Psoas muscle (tissue), 8 donors: ENCODE data around the gene MT1H. TPM values are rescaled to one million over a fixed set of nuclear protein-coding genes. Genes with fewer than 3 reads are reported as not detected.

Experiments
- ATAC-seq, 4 donors: fragments of 200-7000 bp; cut with Tn5 transposase; one replicate each; pipeline ENCODE4 v1.9.1; 2020; ENCODE audit warnings: moderate library complexity in 3 of 4, mild to moderate bottlenecking in 2 of 4
- DNase-seq, 2 donors: peaks; one replicate each; pipeline ENCODE4 v3.0.0-alpha.2; 2020
- H3K27ac ChIP-seq: fragments of 200-600 bp; one replicate; pipeline ENCODE4 v1.8.0; 2022
- H3K27me3 ChIP-seq, 3 donors: fragments of 200-600 bp in 1 of 3; one replicate each; pipeline versions ENCODE4 v1.6.1 to v1.8.0; 2013 to 2022; ENCODE audit warnings: low read length in 2 of 3, mild to moderate bottlenecking in 2 of 3, moderate library complexity in 1 of 3; ENCODE audit not compliant: insufficient read depth in 3 of 3
- H3K36me3 ChIP-seq, 2 donors: fragments of 200-600 bp in 1 of 2; one replicate each; pipeline versions ENCODE4 v1.6.1 to v1.8.0; 2013 to 2022; ENCODE audit warnings: low read depth in 1 of 2, mild to moderate bottlenecking in 1 of 2, moderate library complexity in 1 of 2; ENCODE audit not compliant: insufficient read depth in 1 of 2
- H3K4me1 ChIP-seq: fragments of 200-600 bp; one replicate; pipeline ENCODE4 v1.8.0; 2022
- H3K4me3 ChIP-seq: fragments of 200-600 bp; one replicate; pipeline ENCODE4 v1.8.0; 2022; ENCODE audit warnings: mild to moderate bottlenecking
- H3K9me3 ChIP-seq: fragments of 200-600 bp; one replicate; pipeline ENCODE4 v1.8.0; 2022
- CTCF ChIP-seq: fragments of 200-600 bp; IDR thresholded peaks from one replicate; pipeline ENCODE4 v1.8.0; 2022; ENCODE audit warnings: antibody characterized with exemption
- WGBS, 3 donors: extraction: QIAGEN DNeasy Blood & Tissue Kit; methylation state at CpG; one replicate each; pipeline versions ENCODE4 v1.1.6 to v1.1.7; 2013; 5-methylcytosine and 5-hydroxymethylcytosine counted together
- intact Hi-C, 2 donors: fragments of 100-400 bp; cut with DNase I; formaldehyde crosslinking; loops; one replicate each; pipeline versions ENCODE4 v1.11.0 to v1.14.2; 2022
- polyA plus RNA-seq, 3 donors: library from polyadenylated mRNA; stranded (reverse); fragments of 200-250 nt; gene quantifications; one replicate each; pipeline ENCODE4 v1.2.3, GENCODE V29; 2013
- total RNA-seq, 4 donors: library from RNA; stranded (reverse); fragmentation: NEBNext Ultra II Directional in 2 of 4; extraction: Animal tissue kit (Norgen Biotek cat#: 25700) in 2 of 4; gene quantifications; one replicate each; pipeline versions ENCODE4 v1.2.1 to v1.2.4, GENCODE V29; 2021 to 2023
- donor health status: healthy with polysubstance abuse.
- donor health status: DM: no; HTN: no; CAD: no; lungs with moderate emphysema.
- donor health status: Bipolar disorder and iron deficiency.
- donor health status: healthy.
- donor health status: DM: yes; HTN: yes; CAD: no.
- donor health status: DM: no; HTN: no; CAD: no.
- donor health status: DM: no; HTN: no; CAD: no.
- donor health status: DM: yes; HTN: yes; CAD: no.

The MT1H gene
- total and polyA plus RNA-seq, 7 donors = not detected

DNA sequence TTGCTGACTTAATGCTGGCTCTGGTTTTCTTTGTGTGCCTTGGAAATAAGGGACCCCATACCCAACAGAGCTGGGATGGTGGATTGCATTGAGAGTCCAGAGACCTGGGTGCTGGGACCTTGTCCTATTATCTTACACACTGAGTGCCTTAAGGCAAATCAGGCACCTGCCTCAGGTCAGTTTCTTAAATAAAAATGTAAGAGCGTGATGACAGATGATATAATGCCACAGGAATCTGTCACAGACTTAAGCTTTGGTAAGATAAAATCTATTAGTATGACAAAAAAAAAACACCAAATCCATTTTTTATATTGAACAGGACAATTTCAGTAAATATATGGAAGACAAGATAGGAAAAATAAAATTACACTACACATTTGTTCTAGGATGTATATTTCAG lies 29.5 kb upstream of the MT1H start:
- peaks cover 0 to 2% (median 0%) of the 10 kb centered on the region in 3 donors for H3K27me3 ChIP-seq
- intact Hi-C loops = loop anchor here in 1 of 2 donors (5.0 kb wide), 1 partner anchor 38 kb away; no protein-coding TSS in a partner anchor

GRCh38 chr16:56641166-56641565 lies 28.4 kb upstream of the MT1H start:
- ATAC-seq (no peak), DNase-seq (no peak)
- Histone ChIP-seq H3K4me3 (no peak overlapping the region), H3K27me3 (no peaks in the 10 kb centered on the region), H3K4me1 (peaks cover 10% of the 10 kb centered on the region), H3K9me3 (no peaks in the 10 kb centered on the region), H3K36me3 (no peaks in the 10 kb centered on the region), H3K27ac (no peak overlapping the region)
- no peak for TF ChIP-seq CTCF
- WGBS, 3 donors = 95 to 96% (median 96%) methylated on average over 2 of the region's 2 CpGs
- intact Hi-C loops = loop anchor here in 1 of 2 donors (5.0 kb wide), 1 partner anchor 39 kb away; no protein-coding TSS in a partner anchor

More for the DNA sequence above, 29.5 kb upstream of the MT1H start:
- no peaks in the 10 kb centered on the region for H3K36me3 ChIP-seq
- no peak for ATAC-seq
- H3K4me1 ChIP-seq = peaks cover 10% of the 10 kb centered on the region
- no peak for TF ChIP-seq CTCF
- 89 to 90% (median 90%) methylated on average over 1 of the region's 1 CpG for WGBS, 3 donors
- H3K9me3 ChIP-seq = no peaks in the 10 kb centered on the region
- no peak overlapping the region for H3K27ac ChIP-seq
- DNase-seq = no peak
- H3K4me3 ChIP-seq = no peak overlapping the region

- Histone ChIP-seq H3K4me3 (peak overlapping the region; percentile 52), H3K27me3 (peaks cover 0 to 5% (median 0%) of the 10 kb centered on the region in 3 donors), H3K4me1 (peaks cover 10% of the 10 kb centered on the region), H3K27ac (no peak overlapping the region), H3K9me3 (no peaks in the 10 kb centered on the region), H3K36me3 (no peaks in the 10 kb centered on the region)
- DNase-seq (peak; percentile 80 to 83), ATAC-seq (peak; percentile 83 to 86 (median 84))
- 12 to 19% (median 14%) methylated on average over 40 to 42 of the region's 42 CpGs for WGBS, 3 donors
- TF ChIP-seq CTCF = peak; percentile 36
- intact Hi-C loops = loop anchor here in 1 of 2 donors (5.0 kb wide), 1 partner anchor 41 kb away; no protein-coding TSS in a partner anchor
These were observed 26.4 kb upstream of the MT1H start for GRCh38 chr16:56643080-56643778.

- no peak for ATAC-seq
- Histone ChIP-seq H3K9me3 (no peaks in the 10 kb centered on the region), H3K4me3 (no peak overlapping the region), H3K36me3 (no peaks in the 10 kb centered on the region), H3K27me3 (peaks cover 0 to 6% (median 0%) of the 10 kb centered on the region in 3 donors), H3K4me1 (peaks cover 5% of the 10 kb centered on the region), H3K27ac (no peak overlapping the region)
- intact Hi-C loops = loop anchor here in 1 of 2 donors (5.0 kb wide), 1 partner anchor 42 kb away; no protein-coding TSS in a partner anchor
- no peak for DNase-seq
- 50 to 62% (median 55%) methylated on average over 5 of the region's 5 CpGs for WGBS, 3 donors
- TF ChIP-seq CTCF = no peak
These were observed 25.8 kb upstream of the MT1H start for GRCh38 chr16:56643833-56644232.
